BLaER1 treated with 17β-estradiol and CSF1 and Interleukin-3, amounts not matched to agents 10 nM and 100 nM (cell line): Measurements from ENCODE around the gene CD300LB.
A peak's percentile ranks its signal among the peaks of the same experiment; 100 is the strongest.
"Not testable (repeated sequence)": the region's sequence is repeated elsewhere in the genome, so short reads cannot be mapped to it uniquely, and the experiment has no call there.

ENCODE experiments used
- H3K27ac ChIP-seq, 11 experiments: shearing (Covaris generic); formaldehyde crosslinking; 2 replicates each; pipeline ENCODE4 v1.8.1; 2022
- H3K27me3 ChIP-seq, 11 experiments: shearing (Covaris generic); formaldehyde crosslinking; 2 replicates each; pipeline ENCODE4 v1.8.1; 2022
- H3K36me3 ChIP-seq, 11 experiments: shearing (Covaris generic); formaldehyde crosslinking; 2 replicates each; pipeline ENCODE4 v1.8.1; 2022
- H3K4me1 ChIP-seq, 10 experiments: shearing (Covaris generic); formaldehyde crosslinking; 2 replicates each; pipeline ENCODE4 v1.8.1; 2022
- H3K4me2 ChIP-seq, 11 experiments: shearing (Covaris generic); formaldehyde crosslinking; 2 replicates each; pipeline ENCODE4 v1.8.1; 2022
- H3K4me3 ChIP-seq, 10 experiments: shearing (Covaris generic); formaldehyde crosslinking; 2 replicates each; pipeline ENCODE4 v1.8.1; 2022
- H3K9ac ChIP-seq, 11 experiments: shearing (Covaris generic); formaldehyde crosslinking; 2 replicates each; pipeline ENCODE4 v1.8.1; 2022
- H3K9me3 ChIP-seq, 11 experiments: shearing (Covaris generic); formaldehyde crosslinking; replicated peaks in 1 of 11; 2 replicates each; pipeline ENCODE4 v1.8.1; 2022
- H4K20me1 ChIP-seq, 11 experiments: shearing (Covaris generic); formaldehyde crosslinking; 2 replicates each; pipeline ENCODE4 v1.8.1; 2022
- Cebpa-rat ChIP-seq, 11 experiments: shearing (Covaris generic); IDR thresholded peaks; 2 replicates each; pipeline ENCODE4 v1.8.1; 2022

CD300LB gene

GRCh38 chr17:74522381-74523105, 8.7 kb downstream of the CD300LB start:
- H3K9me3 ChIP-seq = peaks cover 18 to 63% (median 30%) of the 10 kb centered on the region in 11 experiments
- peaks cover 0 to 38% (median 0%) of the 10 kb centered on the region in 11 experiments; a peak in 9 of 22 replicates for H3K36me3 ChIP-seq
- peak overlapping the region in 10 of 11 experiments; percentile 64 to 86 (median 76); a peak in 19 of 22 replicates for H3K9ac ChIP-seq
- H3K27ac ChIP-seq = peak overlapping the region; percentile 82 to 98 (median 92)
- H3K27me3 ChIP-seq = no peaks in the 10 kb centered on the region
- H3K4me3 ChIP-seq = peak overlapping the region in 5 of 10 experiments; percentile 12 to 35 (median 28); a peak in 5 of 20 replicates
- TF ChIP-seq Cebpa-rat (IDR thresholded peaks at IDR 0.05) = no peak
- H4K20me1 ChIP-seq = no peaks in the 10 kb centered on the region
- H3K4me2 ChIP-seq = peak overlapping the region; percentile 74 to 96 (median 85)
- peaks cover 28 to 98% (median 82%) of the 10 kb centered on the region in 10 experiments for H3K4me1 ChIP-seq

- Histone ChIP-seq H3K27ac (peak overlapping the region; percentile 82 to 98 (median 92)), H3K27me3 (no peaks in the 10 kb centered on the region), H3K4me2 (peak overlapping the region; percentile 74 to 96 (median 85))
These were observed 9.5 kb downstream of the CD300LB start for GRCh38 chr17:74521701-74522201.

DNA sequence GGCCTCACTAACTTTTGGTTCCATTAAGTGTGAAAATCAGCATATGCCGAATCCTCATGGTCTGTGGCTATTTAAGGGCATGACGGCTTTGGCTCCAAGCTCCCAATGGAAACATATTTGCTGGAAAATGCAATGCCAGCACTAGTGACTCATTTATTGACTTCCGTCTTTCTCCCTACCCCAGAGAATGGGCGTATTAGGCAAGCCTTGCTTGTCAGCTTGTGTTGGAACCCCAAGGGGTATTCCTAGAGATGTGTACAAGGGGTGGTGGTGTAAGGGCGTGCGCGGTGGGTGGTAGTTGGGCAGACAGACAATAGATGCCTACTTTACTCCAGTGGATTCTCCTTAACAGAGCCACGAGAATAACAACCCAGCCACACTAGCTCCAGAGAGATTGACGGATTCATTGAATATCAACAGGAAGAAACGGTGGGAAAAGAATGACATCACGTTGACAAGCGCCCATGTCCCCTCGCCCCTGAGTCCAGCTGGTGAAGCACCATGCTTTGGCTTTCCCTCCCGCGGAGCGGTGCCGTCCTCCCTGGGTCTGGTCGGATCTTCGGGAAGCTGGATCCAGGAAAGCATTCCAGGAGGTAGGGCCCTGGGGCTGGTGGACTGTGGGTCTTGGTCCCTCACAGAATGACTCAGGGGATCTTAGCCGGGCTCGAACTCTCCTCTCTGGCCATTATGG, 10.3 kb downstream of the CD300LB start:
- Histone ChIP-seq H3K4me3 (peak overlapping the region in 3 of 10 experiments; percentile 14 to 19 (median 17); a peak in 3 of 20 replicates), H3K4me2 (peak overlapping the region; percentile 74 to 96 (median 85)), H3K27me3 (no peaks in the 10 kb centered on the region), H3K36me3 (peaks cover 0 to 30% (median 0%) of the 10 kb centered on the region in 11 experiments; a peak in 9 of 22 replicates), H3K4me1 (peaks cover 28 to 98% (median 70%) of the 10 kb centered on the region in 10 experiments), H3K9ac (peak overlapping the region; percentile 55 to 86 (median 76)), H3K9me3 (peaks cover 18 to 59% (median 31%) of the 10 kb centered on the region in 11 experiments), H4K20me1 (no peaks in the 10 kb centered on the region), H3K27ac (peak overlapping the region; percentile 82 to 98 (median 92))
- peak in 2 of 11 experiments; percentile 45 to 60; a peak in 2 of 22 replicates for TF ChIP-seq Cebpa-rat (IDR thresholded peaks at IDR 0.05)

More at GRCh38 chr17:74521701-74522201, 9.5 kb downstream of the CD300LB start:
- TF ChIP-seq Cebpa-rat (IDR thresholded peaks at IDR 0.05) = peak in 7 of 11 experiments; percentile 33 to 59 (median 38); a peak in 6 of 22 replicates
- Histone ChIP-seq H3K4me1 (peaks cover 28 to 98% (median 77%) of the 10 kb centered on the region in 10 experiments), H3K9ac (peak overlapping the region; percentile 55 to 86 (median 76)), H3K9me3 (peaks cover 18 to 60% (median 31%) of the 10 kb centered on the region in 11 experiments), H4K20me1 (no peaks in the 10 kb centered on the region), H3K4me3 (peak overlapping the region in 4 of 10 experiments; percentile 12 to 35 (median 18); a peak in 4 of 20 replicates), H3K36me3 (peaks cover 0 to 30% (median 0%) of the 10 kb centered on the region in 11 experiments; a peak in 9 of 22 replicates)

GRCh38 chr17:74520016-74520434, 11.2 kb downstream of the CD300LB start:
- TF ChIP-seq Cebpa-rat (IDR thresholded peaks at IDR 0.05) = no peak
- Histone ChIP-seq H4K20me1 (no peaks in the 10 kb centered on the region), H3K27me3 (no peaks in the 10 kb centered on the region), H3K36me3 (peaks cover 0 to 25% (median 0%) of the 10 kb centered on the region in 11 experiments; a peak in 9 of 22 replicates), H3K4me2 (peak overlapping the region; percentile 74 to 96 (median 85)), H3K27ac (peak overlapping the region; percentile 82 to 98 (median 92)), H3K4me3 (no peak overlapping the region), H3K9me3 (peaks cover 18 to 61% (median 32%) of the 10 kb centered on the region in 11 experiments), H3K9ac (peak overlapping the region in 10 of 11 experiments; percentile 55 to 86 (median 76); a peak in 17 of 22 replicates), H3K4me1 (peaks cover 28 to 94% (median 63%) of the 10 kb centered on the region in 10 experiments)

GRCh38 chr17:74518413-74518981, 12.8 kb downstream of the CD300LB start:
- not testable (repeated sequence) for H4K20me1 ChIP-seq, H3K4me3 ChIP-seq, H3K9ac ChIP-seq, H3K27me3 ChIP-seq, H3K27ac ChIP-seq
- H3K4me2 ChIP-seq = peak overlapping the region in 2 of 11 experiments; percentile 40 to 64; a peak in 3 of 22 replicates
- H3K36me3 ChIP-seq = peaks cover 0 to 18% (median 0%) of the 10 kb centered on the region in 11 experiments; a peak in 9 of 22 replicates
- peaks cover 26 to 61% (median 41%) of the 10 kb centered on the region in 11 experiments for H3K9me3 ChIP-seq
- peaks cover 28 to 83% (median 50%) of the 10 kb centered on the region in 10 experiments for H3K4me1 ChIP-seq

DNA sequence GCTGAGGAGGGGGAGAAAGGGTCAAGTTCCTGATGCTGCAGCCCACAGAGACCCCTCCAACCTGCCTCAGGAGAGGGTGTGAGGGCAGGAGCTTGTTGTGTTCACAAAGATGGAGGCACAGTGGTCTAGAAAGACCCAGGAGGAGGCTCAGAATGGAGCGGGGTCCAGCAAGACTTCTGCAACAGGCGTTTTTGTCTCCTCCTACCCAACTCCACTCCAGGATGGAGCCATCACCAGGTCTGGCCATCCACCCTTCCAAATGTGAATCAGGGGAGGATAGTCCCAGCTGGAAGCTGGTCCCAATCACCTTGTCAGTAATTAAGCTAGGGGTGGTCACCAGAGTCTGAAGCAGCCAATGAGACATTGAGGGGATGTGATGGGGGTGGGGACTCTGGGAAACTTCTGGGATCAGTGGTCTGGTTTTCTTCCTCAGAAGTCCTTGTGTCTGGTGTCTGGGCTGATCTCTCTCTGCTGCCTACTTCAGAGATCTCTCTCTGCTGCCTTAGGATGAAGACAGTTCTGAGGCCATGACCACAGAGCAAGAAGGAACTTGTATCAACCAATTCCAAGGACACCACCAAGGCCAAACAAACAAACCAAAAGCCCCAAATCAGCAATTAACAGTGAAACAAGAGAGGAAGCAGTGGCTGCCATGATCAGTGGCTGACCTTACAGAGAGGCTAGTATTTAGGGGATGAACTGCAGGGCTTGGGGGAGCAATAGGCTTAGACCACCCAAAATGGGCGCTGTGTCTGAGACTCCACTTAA, 14.5 kb downstream of the CD300LB start:
- TF ChIP-seq Cebpa-rat (IDR thresholded peaks at IDR 0.05) = no peak
- peaks cover 0 to 4% (median 0%) of the 10 kb centered on the region in 11 experiments; a peak in 2 of 22 replicates for H3K36me3 ChIP-seq
- H3K27me3 ChIP-seq = no peaks in the 10 kb centered on the region
- peaks cover 15 to 47% (median 31%) of the 10 kb centered on the region in 11 experiments for H3K9me3 ChIP-seq
- H3K4me3 ChIP-seq = no peak overlapping the region
- H3K4me2 ChIP-seq = peak overlapping the region in 5 of 11 experiments; percentile 35 to 76 (median 49); a peak in 10 of 22 replicates
- H3K9ac ChIP-seq = peak overlapping the region in 3 of 11 experiments; percentile 20 to 53 (median 47); a peak in 5 of 22 replicates
- H3K4me1 ChIP-seq = peaks cover 21 to 83% (median 49%) of the 10 kb centered on the region in 10 experiments
- H4K20me1 ChIP-seq = no peaks in the 10 kb centered on the region
- peak overlapping the region in 4 of 11 experiments; percentile 41 to 76 (median 60); a peak in 8 of 22 replicates for H3K27ac ChIP-seq

- H3K4me2 ChIP-seq = peak overlapping the region in 3 of 11 experiments; percentile 49 to 76 (median 64); a peak in 4 of 22 replicates
- no peak overlapping the region for H3K4me3 ChIP-seq
- peaks cover 0 to 4% (median 0%) of the 10 kb centered on the region in 11 experiments; a peak in 2 of 22 replicates for H3K36me3 ChIP-seq
- peaks cover 15 to 45% (median 31%) of the 10 kb centered on the region in 11 experiments for H3K9me3 ChIP-seq
- H3K27ac ChIP-seq = peak overlapping the region in 1 of 11 experiments; percentile 67; a peak in 1 of 22 replicates
- no peaks in the 10 kb centered on the region for H3K27me3 ChIP-seq
- H4K20me1 ChIP-seq = no peaks in the 10 kb centered on the region
- peaks cover 13 to 83% (median 42%) of the 10 kb centered on the region in 10 experiments for H3K4me1 ChIP-seq
- H3K9ac ChIP-seq = no peak overlapping the region
- no peak for TF ChIP-seq Cebpa-rat (IDR thresholded peaks at IDR 0.05)
These were observed 15.3 kb downstream of the CD300LB start for GRCh38 chr17:74515941-74516340.
